SU-DHL-6 (cell line): ENCODE data around the gene PSMA5.

Experiments used
- H2AFZ ChIP-seq: fragments of 200-600 bp; sonication (generic); 2 replicates; pipeline ENCODE4 v1.6.1; 2014; ENCODE audit warnings: low read depth, mild to moderate bottlenecking, moderate library complexity, mixed read lengths, antibody characterized with exemption, low read length; ENCODE audit not compliant: severe bottlenecking
- H3F3A ChIP-seq: fragments of 200-600 bp; shearing (Covaris generic); 2 replicates; pipeline ENCODE4 v1.6.0; 2016; ENCODE audit warnings: antibody characterized with exemption, mild to moderate bottlenecking; ENCODE audit not compliant: insufficient read depth
- H3K27ac ChIP-seq: fragments of 200-600 bp; sonication (generic); 2 replicates; pipeline ENCODE4 v1.5.1; 2016; ENCODE audit warnings: low read depth, mild to moderate bottlenecking, low read length, moderate library complexity, mixed read lengths
- H3K27me3 ChIP-seq: fragments of 200-600 bp; sonication (generic), shearing (Covaris generic); 2 replicates; pipeline ENCODE4 v1.6.0; 2014; ENCODE audit warnings: mild to moderate bottlenecking, low read length
- H3K36me3 ChIP-seq: fragments of 200-600 bp; sonication (generic); 2 replicates; pipeline ENCODE4 v1.6.1; 2014; ENCODE audit warnings: mild to moderate bottlenecking, low read length, mixed read lengths
- H3K4me2 ChIP-seq: fragments of 300-600, 200-600 bp; shearing (Covaris generic), sonication (generic); 2 replicates; pipeline ENCODE4 v1.6.0; 2014; ENCODE audit warnings: low read length, low read depth, mild to moderate bottlenecking; ENCODE audit not compliant: poor library complexity, severe bottlenecking
- H3K4me3 ChIP-seq: fragments of 200-600 bp; sonication (generic); 2 replicates; pipeline ENCODE4 v1.5.1; 2014; ENCODE audit warnings: antibody characterized with exemption, low read length, mild to moderate bottlenecking, mixed read lengths; ENCODE audit not compliant: insufficient read depth, poor library complexity, severe bottlenecking
- H3K79me2 ChIP-seq: fragments of 200-600 bp; sonication (generic); 2 replicates; pipeline ENCODE4 v1.6.1; 2014; ENCODE audit warnings: mild to moderate bottlenecking, low read length, moderate library complexity; ENCODE audit not compliant: insufficient read depth
- H3K9ac ChIP-seq: fragments of 200-600 bp; sonication (generic); 2 replicates; pipeline ENCODE4 v1.7.0; 2014; ENCODE audit warnings: mild to moderate bottlenecking, low read length
- H3K9me2 ChIP-seq: fragments of 200-600 bp; sonication (generic); replicated peaks from 2 replicates; pipeline ENCODE4 v1.6.1; 2014; ENCODE audit warnings: low read length; ENCODE audit not compliant: insufficient read depth
- H3K9me3 ChIP-seq: fragments of 200-600 bp; sonication (generic); 2 replicates; pipeline ENCODE4 v1.6.1; 2014; ENCODE audit warnings: low read length, mixed read lengths; ENCODE audit not compliant: insufficient read depth
- H4K20me1 ChIP-seq: fragments of 200-600 bp; sonication (generic); 2 replicates; pipeline ENCODE4 v1.6.1; 2014; ENCODE audit warnings: low read depth, mild to moderate bottlenecking, antibody characterized with exemption, low read length, moderate library complexity, mixed read lengths
- CTCF ChIP-seq: fragments of 200-600 bp; sonication (generic); IDR thresholded peaks from one replicate; pipeline ENCODE4 v1.5.1; 2017; ENCODE audit warnings: antibody characterized with exemption, mild to moderate bottlenecking, low read length, moderate library complexity; ENCODE audit not compliant: insufficient read depth, poor library complexity, severe bottlenecking
- EZH2phosphoT487 ChIP-seq: fragments of 200-600 bp; sonication (generic), shearing (Covaris generic); conservative IDR thresholded peaks from 2 replicates; pipeline ENCODE4 v1.6.1; 2018; ENCODE audit warnings: mild to moderate bottlenecking, antibody characterized with exemption, low read length, moderate library complexity, mixed read lengths

PSMA5 gene

GRCh38 chr1:109472779-109473178, 46.5 kb upstream of the PSMA5 start:
- Histone ChIP-seq H3K9me3 (no peaks in the 10 kb centered on the region), H3K36me3 (no peaks in the 10 kb centered on the region), H3K27me3 (no peaks in the 10 kb centered on the region), H4K20me1 (no peaks in the 10 kb centered on the region), H3K4me2 (no peak overlapping the region), H3K4me3 (no peak overlapping the region), H3K9ac (no peak overlapping the region), H3F3A (no peaks in the 10 kb centered on the region), H3K79me2 (no peaks in the 10 kb centered on the region), H2AFZ (no peak overlapping the region), H3K27ac (no peak overlapping the region), H3K9me2 (no peaks in the 10 kb centered on the region)
- TF ChIP-seq CTCF (no peak), EZH2phosphoT487 (no peak)

- no peaks in the 10 kb centered on the region for H3K36me3 ChIP-seq
- H3K9ac ChIP-seq: no peak overlapping the region
- no peaks in the 10 kb centered on the region for H3K9me2 ChIP-seq
- no peaks in the 10 kb centered on the region for H3K9me3 ChIP-seq
- no peaks in the 10 kb centered on the region for H3K27me3 ChIP-seq
- H3K79me2 ChIP-seq: no peaks in the 10 kb centered on the region
- no peak overlapping the region for H2AFZ ChIP-seq
- H3K4me2 ChIP-seq: no peak overlapping the region
- TF ChIP-seq CTCF (no peak), EZH2phosphoT487 (no peak)
- H3F3A ChIP-seq: no peaks in the 10 kb centered on the region
- no peak overlapping the region for H3K4me3 ChIP-seq
- no peak overlapping the region for H3K27ac ChIP-seq
- H4K20me1 ChIP-seq: no peaks in the 10 kb centered on the region
Measured at GRCh38 chr1:109470245-109470644, 44.0 kb upstream of the PSMA5 start.

GRCh38 chr1:109468903-109469302, 42.7 kb upstream of the PSMA5 start:
- no peaks in the 10 kb centered on the region for H3K27me3 ChIP-seq
- H3K9me2 ChIP-seq: no peaks in the 10 kb centered on the region
- no peaks in the 10 kb centered on the region for H3K9me3 ChIP-seq
- H3K36me3 ChIP-seq: no peaks in the 10 kb centered on the region
- no peaks in the 10 kb centered on the region for H4K20me1 ChIP-seq
- no peak overlapping the region for H3K27ac ChIP-seq
- H3K4me3 ChIP-seq: no peak overlapping the region
- no peak overlapping the region for H2AFZ ChIP-seq
- TF ChIP-seq EZH2phosphoT487 (no peak), CTCF (no peak)
- H3K79me2 ChIP-seq: no peaks in the 10 kb centered on the region
- H3K9ac ChIP-seq: no peak overlapping the region
- H3F3A ChIP-seq: no peaks in the 10 kb centered on the region
- H3K4me2 ChIP-seq: no peak overlapping the region

GRCh38 chr1:109468061-109468460, 41.8 kb upstream of the PSMA5 start:
- Histone ChIP-seq H3K9me2 (no peaks in the 10 kb centered on the region), H3K9ac (no peak overlapping the region), H3K9me3 (no peaks in the 10 kb centered on the region), H3K4me3 (no peak overlapping the region), H3K27ac (no peak overlapping the region), H3F3A (no peaks in the 10 kb centered on the region), H3K36me3 (no peaks in the 10 kb centered on the region), H2AFZ (no peak overlapping the region), H3K27me3 (no peaks in the 10 kb centered on the region), H3K4me2 (no peak overlapping the region), H4K20me1 (no peaks in the 10 kb centered on the region), H3K79me2 (no peaks in the 10 kb centered on the region)
- TF ChIP-seq CTCF: no peak
- TF ChIP-seq EZH2phosphoT487: no peak
